H54 (cell line): ENCODE data around the gene AKAP1.

Experiments used
- DNase-seq: peaks from one replicate; pipeline ENCODE4 v3.0.0; 2011; ENCODE audit warnings: low spot score, mixed read lengths; ENCODE audit not compliant: insufficient read length
- FAIRE-seq: peaks from 3 replicates; lab custom pipeline; 2011; peaks lifted over from hg19 to GRCh38; lab: Jason Lieb, UNC
- POLR2A ChIP-seq: IDR thresholded peaks from 2 replicates; pipeline ENCODE4 v1.6.1; 2011; ENCODE audit warnings: low read depth, mild to moderate bottlenecking, low read length

Gene AKAP1

GRCh38 chr17:57160624-57161023, 75.6 kb downstream of the AKAP1 start:
- TF ChIP-seq POLR2A, result no peak
- no peak for DNase-seq
- no peak for FAIRE-seq

GRCh38 chr17:57164814-57165213, 79.8 kb downstream of the AKAP1 start:
- no peak for FAIRE-seq
- no peak for TF ChIP-seq POLR2A
- no peak for DNase-seq

GRCh38 chr17:57165754-57166153, 80.7 kb downstream of the AKAP1 start:
- no peak for TF ChIP-seq POLR2A
- FAIRE-seq, result no peak
- DNase-seq, result no peak

GRCh38 chr17:57166803-57167202, 81.8 kb downstream of the AKAP1 start:
- no peak for FAIRE-seq
- TF ChIP-seq POLR2A, result no peak

GRCh38 chr17:57168695-57169094, 83.6 kb downstream of the AKAP1 start:
- no peak for TF ChIP-seq POLR2A
- FAIRE-seq (no peak), DNase-seq (no peak)

More at GRCh38 chr17:57166803-57167202, 81.8 kb downstream of the AKAP1 start:
- DNase-seq, result peak; percentile 24

GRCh38 chr17:57170866-57171265, 85.8 kb downstream of the AKAP1 start:
- DNase-seq (no peak), FAIRE-seq (no peak)
- TF ChIP-seq POLR2A, result no peak
